Stimulated activated CD4-positive, alpha-beta T cell treated with anti-CD3 and anti-CD28 coated beads, Interleukin-4, amount 100 ng/mL, for 48 hours (primary cell): ENCODE data around the gene SLC39A12.

ENCODE experiments used
- DNase-seq, 2 donors: peaks; one replicate each; pipeline ENCODE4 v3.0.0-alpha.2; 2020; ENCODE audit warnings: low read depth in 2 of 2

SLC39A12 gene

GRCh38 chr10:18044976-18045720 is 93.4 kb downstream of the SLC39A12 start:
- DNase-seq = no peak

- no peak for DNase-seq
These were observed 104.9 kb downstream of the SLC39A12 start for GRCh38 chr10:18056583-18056982.

- no peak for DNase-seq
These were observed 108.3 kb downstream of the SLC39A12 start for GRCh38 chr10:18059826-18060559.

GRCh38 chr10:18066947-18067346 is 115.2 kb downstream of the SLC39A12 start:
- DNase-seq = no peak

GRCh38 chr10:18068401-18068800 is 116.7 kb downstream of the SLC39A12 start:
- DNase-seq = no peak

GRCh38 chr10:18071591-18071990 is 119.9 kb downstream of the SLC39A12 start:
- DNase-seq = no peak

- no peak for DNase-seq
These were observed 121.6 kb downstream of the SLC39A12 start for GRCh38 chr10:18073314-18073713.

GRCh38 chr10:18075881-18076280 is 124.2 kb downstream of the SLC39A12 start:
- DNase-seq = no peak

GRCh38 chr10:18079665-18080295 is 128.1 kb downstream of the SLC39A12 start:
- no peak for DNase-seq

GRCh38 chr10:18082381-18082780 is 130.7 kb downstream of the SLC39A12 start:
- DNase-seq = no peak

GRCh38 chr10:18085855-18086254 is 134.1 kb downstream of the SLC39A12 start:
- no peak for DNase-seq

- DNase-seq = no peak
These were observed 135.0 kb downstream of the SLC39A12 start for GRCh38 chr10:18086746-18087145.

- DNase-seq = no peak
These were observed 135.6 kb downstream of the SLC39A12 start for GRCh38 chr10:18087355-18087754.
